ENCODE results near the gene VEPH1.

GRCh38 chr3:157379525-157380140 is 123.6 kb downstream of the VEPH1 start:
- TF ChIP-seq CTCF (IDR thresholded peaks at IDR 0.05; ENCODE audit: borderline replicate concordance, extremely low read depth, low read length, poor library complexity, severe bottlenecking): no peak
- no peak for TF ChIP-seq EZH2 (IDR thresholded peaks at IDR 0.05; ENCODE audit: borderline replicate concordance, low read depth, low read length, severe bottlenecking)

Data from DND-41 (cell line).